Liver (tissue), 9 donors: ENCODE data around the gene C9orf153. TPM values are rescaled to one million over a fixed set of nuclear protein-coding genes. Genes with fewer than 3 reads are reported as not detected.

Experiments used
- DNase-seq: peaks from one replicate; pipeline ENCODE4 v3.0.0-alpha.2; 2017; ENCODE audit warnings: low spot score
- H3K27ac ChIP-seq, 2 donors: one replicate each; pipeline ENCODE4 v1.7.0; 2013; ENCODE audit warnings: inconsistent platforms in 2 of 2, low read length in 2 of 2, control low read depth in 1 of 2, low read depth in 1 of 2, mild to moderate bottlenecking in 1 of 2
- H3K27me3 ChIP-seq, 4 donors: one replicate each; pipeline versions ENCODE4 v1.6.1 to v1.7.0; 2013; ENCODE audit warnings: low read length in 3 of 4, inconsistent platforms in 1 of 4, mild to moderate bottlenecking in 1 of 4, moderate library complexity in 1 of 4; ENCODE audit not compliant: control insufficient read depth in 4 of 4, insufficient read depth in 4 of 4
- H3K36me3 ChIP-seq, 4 donors: one replicate each; pipeline versions ENCODE4 v1.6.1 to v1.7.0; 2013; ENCODE audit warnings: low read length in 3 of 4, mild to moderate bottlenecking in 3 of 4, low read depth in 1 of 4, moderate library complexity in 1 of 4; ENCODE audit not compliant: control insufficient read depth in 4 of 4, insufficient read depth in 3 of 4
- H3K4me1 ChIP-seq, 4 donors: one replicate each; pipeline versions ENCODE4 v1.6.1 to v1.7.0; 2013; ENCODE audit warnings: low read length in 3 of 4, mild to moderate bottlenecking in 3 of 4, moderate library complexity in 1 of 4; ENCODE audit not compliant: control insufficient read depth in 4 of 4, insufficient read depth in 4 of 4
- H3K4me3 ChIP-seq, 3 donors: one replicate each; pipeline versions ENCODE4 v1.6.1 to v1.7.0; 2013; ENCODE audit warnings: low read length in 3 of 3, control low read depth in 1 of 3, low read depth in 1 of 3, mild to moderate bottlenecking in 1 of 3
- H3K9ac ChIP-seq, 2 donors: one replicate each; pipeline ENCODE4 v1.7.0; 2013; ENCODE audit warnings: low read length in 2 of 2, mild to moderate bottlenecking in 2 of 2, moderate library complexity in 2 of 2, control low read depth in 1 of 2, low read depth in 1 of 2
- H3K9me3 ChIP-seq, 4 donors: one replicate each; pipeline versions ENCODE4 v1.6.1 to v1.7.0; 2013; ENCODE audit warnings: low read length in 3 of 4; ENCODE audit not compliant: control insufficient read depth in 4 of 4
- EGR1 ChIP-seq, 2 donors: IDR thresholded peaks; 2 replicates each; pipeline ENCODE4 v1.6.1; 2016 to 2018; ENCODE audit warnings: antibody characterized with exemption in 2 of 2, low read depth in 2 of 2
- FOXA1 ChIP-seq: IDR thresholded peaks from 2 replicates; pipeline ENCODE4 v1.6.1; 2016; ENCODE audit warnings: antibody characterized with exemption
- FOXA2 ChIP-seq: IDR thresholded peaks from 2 replicates; pipeline ENCODE4 v1.6.1; 2016; ENCODE audit warnings: antibody characterized with exemption
- GABPA ChIP-seq, 2 donors: IDR thresholded peaks in 1 of 2; conservative IDR thresholded peaks in 1 of 2; 2 replicates each; pipeline ENCODE4 v1.6.1; 2016; ENCODE audit warnings: antibody characterized with exemption in 2 of 2, mild to moderate bottlenecking in 1 of 2, moderate library complexity in 1 of 2
- HNF4A ChIP-seq, 2 donors: conservative IDR thresholded peaks; 2 replicates each; pipeline ENCODE4 v1.6.1; 2016; ENCODE audit warnings: antibody characterized with exemption in 2 of 2, mild to moderate bottlenecking in 2 of 2
- HNF4G ChIP-seq: IDR thresholded peaks from 2 replicates; pipeline ENCODE4 v1.6.1; 2016; ENCODE audit warnings: antibody characterized with exemption
- JUND ChIP-seq, 2 donors: IDR thresholded peaks; 2 replicates each; pipeline ENCODE4 v1.6.1; 2016; ENCODE audit warnings: antibody characterized with exemption in 2 of 2
- NR2F2 ChIP-seq: IDR thresholded peaks from 2 replicates; pipeline ENCODE4 v1.6.1; 2016; ENCODE audit warnings: antibody characterized with exemption
- RAD21 ChIP-seq, 2 donors: IDR thresholded peaks; 2 replicates each; pipeline ENCODE4 v1.6.1; 2016; ENCODE audit warnings: antibody characterized with exemption in 2 of 2, mild to moderate bottlenecking in 2 of 2
- RXRA ChIP-seq, 2 donors: IDR thresholded peaks; 2 replicates each; pipeline ENCODE4 v1.6.1; 2017 to 2018; ENCODE audit warnings: antibody characterized with exemption in 2 of 2, mild to moderate bottlenecking in 1 of 2
- SP1 ChIP-seq: IDR thresholded peaks from 2 replicates; pipeline ENCODE4 v1.6.1; 2018; ENCODE audit warnings: antibody characterized with exemption, mild to moderate bottlenecking
- TAF1 ChIP-seq: conservative IDR thresholded peaks from 2 replicates; pipeline ENCODE4 v1.6.1; 2016; ENCODE audit warnings: antibody characterized with exemption, mild to moderate bottlenecking
- YY1 ChIP-seq: IDR thresholded peaks from 2 replicates; pipeline ENCODE4 v1.6.1; 2016; ENCODE audit warnings: antibody characterized with exemption, mild to moderate bottlenecking
- WGBS: extraction: QIAGEN DNeasy Blood & Tissue Kit; methylation state at CpG from one replicate; pipeline ENCODE4 v1.1.7; 2013; 5-methylcytosine and 5-hydroxymethylcytosine counted together
- polyA plus RNA-seq, 2 donors: library from polyadenylated mRNA; stranded (reverse) in 1 of 2; unstranded in 1 of 2; fragments of 200-250 nt in 1 of 2; fragments of >200 nt in 1 of 2; fragmentation: Nextera tagmentation in 1 of 2; extraction: Ambion mirVana in 1 of 2; gene quantifications; one replicate each; pipeline versions ENCODE4 v1.2.1 to v1.2.3, GENCODE V29; 2013 to 2015
- total RNA-seq, 2 donors: library from RNA; depleted of rRNA; stranded (reverse); fragments of >200 nt; gene quantifications; one replicate each; pipeline ENCODE4 v1.2.3, GENCODE V29; 2014
- TF ChIP-seq, protein P1 (sequence below): IDR thresholded peaks from 2 replicates; pipeline ENCODE4 v1.6.1; 2016; ENCODE audit warnings: antibody characterized with exemption
- TF ChIP-seq, protein P2 (sequence below): IDR thresholded peaks from 2 replicates; pipeline ENCODE4 v1.6.1; 2016; ENCODE audit warnings: antibody characterized with exemption
- TF ChIP-seq, protein P3 (sequence below): fragments of 150-350 bp; IDR thresholded peaks from 2 replicates; pipeline ENCODE4 v1.5.1; 2017; ENCODE audit warnings: improper control_type of control experiment, low read depth, low read length; ENCODE audit not compliant: missing input control
- TF ChIP-seq, protein P4 (sequence below): IDR thresholded peaks from 2 replicates; pipeline ENCODE4 v1.6.1; 2016; ENCODE audit warnings: antibody characterized with exemption
- TF ChIP-seq, protein P5 (sequence below): IDR thresholded peaks from 2 replicates; pipeline ENCODE4 v1.6.1; 2016; ENCODE audit warnings: antibody characterized with exemption, mild to moderate bottlenecking
- donor health status: healthy.
- donor health status: healthy.
- donor health status: healthy.
- donor health status: healthy.
- donor health status: healthy.

The C9orf153 gene
- total RNA-seq (under 1 TPM; 0.42 to 0.67 TPM), polyA plus RNA-seq (under 1 TPM; 0.07 to 0.26 TPM)

DNA sequence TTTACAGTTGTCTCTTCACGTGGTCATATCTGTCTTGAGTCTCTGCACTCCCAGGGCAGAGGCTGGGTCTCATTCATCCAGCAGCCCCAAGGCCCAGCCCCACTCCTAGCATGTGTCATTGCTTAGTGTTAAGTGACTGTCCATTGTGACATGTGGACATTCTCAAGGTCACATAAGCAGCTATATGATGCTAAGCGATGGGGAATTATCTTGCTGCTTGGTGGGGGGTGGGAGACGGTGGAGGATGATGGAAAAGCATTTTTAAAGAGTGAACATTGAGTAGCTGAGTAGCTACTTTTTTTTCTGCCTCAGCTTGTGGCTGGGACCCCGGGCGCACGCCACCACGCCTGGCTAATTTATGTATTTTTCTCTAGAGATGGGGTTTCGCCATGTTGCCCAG is at the start of gene C9orf153:
TSS of gene C9orf153 (minus strand) at position 101 of the 400 bp plus-strand sequence. CDS start 30,054 bp downstream, outside the sequence.
- Histone ChIP-seq H3K9me3 (no peaks in the 10 kb centered on the region), H3K27ac (no peak within 1 kb of the TSS), H3K4me1 (no peaks in the 10 kb centered on the region), H3K9ac (no peak within 1 kb of the TSS), H3K4me3 (no peak within 1 kb of the TSS), H3K27me3 (no peaks in the 10 kb centered on the region), H3K36me3 (peaks cover 0 to 15% (median 13%) of the 10 kb centered on the region in 4 donors)
- 83% methylated on average over 8 of the region's 8 CpGs for WGBS
- TF ChIP-seq, protein P1, sequence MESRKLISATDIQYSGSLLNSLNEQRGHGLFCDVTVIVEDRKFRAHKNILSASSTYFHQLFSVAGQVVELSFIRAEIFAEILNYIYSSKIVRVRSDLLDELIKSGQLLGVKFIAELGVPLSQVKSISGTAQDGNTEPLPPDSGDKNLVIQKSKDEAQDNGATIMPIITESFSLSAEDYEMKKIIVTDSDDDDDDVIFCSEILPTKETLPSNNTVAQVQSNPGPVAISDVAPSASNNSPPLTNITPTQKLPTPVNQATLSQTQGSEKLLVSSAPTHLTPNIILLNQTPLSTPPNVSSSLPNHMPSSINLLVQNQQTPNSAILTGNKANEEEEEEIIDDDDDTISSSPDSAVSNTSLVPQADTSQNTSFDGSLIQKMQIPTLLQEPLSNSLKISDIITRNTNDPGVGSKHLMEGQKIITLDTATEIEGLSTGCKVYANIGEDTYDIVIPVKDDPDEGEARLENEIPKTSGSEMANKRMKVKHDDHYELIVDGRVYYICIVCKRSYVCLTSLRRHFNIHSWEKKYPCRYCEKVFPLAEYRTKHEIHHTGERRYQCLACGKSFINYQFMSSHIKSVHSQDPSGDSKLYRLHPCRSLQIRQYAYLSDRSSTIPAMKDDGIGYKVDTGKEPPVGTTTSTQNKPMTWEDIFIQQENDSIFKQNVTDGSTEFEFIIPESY, result no peak
- TF ChIP-seq RXRA (IDR thresholded peaks at IDR 0.05) (no peak), JUND (IDR thresholded peaks at IDR 0.05) (no peak), NR2F2 (no peak), RAD21 (IDR thresholded peaks at IDR 0.05) (no peak), EGR1 (IDR thresholded peaks at IDR 0.05; ENCODE audit: low read depth in 2 of 2) (no peak), HNF4A (conservative IDR thresholded peaks at IDR 0.05) (no peak), SP1 (no peak), HNF4G (no peak), GABPA (IDR thresholded peaks at IDR 0.05 in 1 of 2, conservative IDR thresholded peaks at IDR 0.05 in 1 of 2) (no peak), YY1 (no peak), FOXA2 (no peak), TAF1 (no peak), FOXA1 (no peak)
- TF ChIP-seq, protein P2, sequence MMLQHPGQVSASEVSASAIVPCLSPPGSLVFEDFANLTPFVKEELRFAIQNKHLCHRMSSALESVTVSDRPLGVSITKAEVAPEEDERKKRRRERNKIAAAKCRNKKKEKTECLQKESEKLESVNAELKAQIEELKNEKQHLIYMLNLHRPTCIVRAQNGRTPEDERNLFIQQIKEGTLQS, result no peak
- TF ChIP-seq, protein P3, sequence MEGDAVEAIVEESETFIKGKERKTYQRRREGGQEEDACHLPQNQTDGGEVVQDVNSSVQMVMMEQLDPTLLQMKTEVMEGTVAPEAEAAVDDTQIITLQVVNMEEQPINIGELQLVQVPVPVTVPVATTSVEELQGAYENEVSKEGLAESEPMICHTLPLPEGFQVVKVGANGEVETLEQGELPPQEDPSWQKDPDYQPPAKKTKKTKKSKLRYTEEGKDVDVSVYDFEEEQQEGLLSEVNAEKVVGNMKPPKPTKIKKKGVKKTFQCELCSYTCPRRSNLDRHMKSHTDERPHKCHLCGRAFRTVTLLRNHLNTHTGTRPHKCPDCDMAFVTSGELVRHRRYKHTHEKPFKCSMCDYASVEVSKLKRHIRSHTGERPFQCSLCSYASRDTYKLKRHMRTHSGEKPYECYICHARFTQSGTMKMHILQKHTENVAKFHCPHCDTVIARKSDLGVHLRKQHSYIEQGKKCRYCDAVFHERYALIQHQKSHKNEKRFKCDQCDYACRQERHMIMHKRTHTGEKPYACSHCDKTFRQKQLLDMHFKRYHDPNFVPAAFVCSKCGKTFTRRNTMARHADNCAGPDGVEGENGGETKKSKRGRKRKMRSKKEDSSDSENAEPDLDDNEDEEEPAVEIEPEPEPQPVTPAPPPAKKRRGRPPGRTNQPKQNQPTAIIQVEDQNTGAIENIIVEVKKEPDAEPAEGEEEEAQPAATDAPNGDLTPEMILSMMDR, result no peak
- TF ChIP-seq, protein P4, sequence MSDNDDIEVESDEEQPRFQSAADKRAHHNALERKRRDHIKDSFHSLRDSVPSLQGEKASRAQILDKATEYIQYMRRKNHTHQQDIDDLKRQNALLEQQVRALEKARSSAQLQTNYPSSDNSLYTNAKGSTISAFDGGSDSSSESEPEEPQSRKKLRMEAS, result no peak
- TF ChIP-seq, protein P5, sequence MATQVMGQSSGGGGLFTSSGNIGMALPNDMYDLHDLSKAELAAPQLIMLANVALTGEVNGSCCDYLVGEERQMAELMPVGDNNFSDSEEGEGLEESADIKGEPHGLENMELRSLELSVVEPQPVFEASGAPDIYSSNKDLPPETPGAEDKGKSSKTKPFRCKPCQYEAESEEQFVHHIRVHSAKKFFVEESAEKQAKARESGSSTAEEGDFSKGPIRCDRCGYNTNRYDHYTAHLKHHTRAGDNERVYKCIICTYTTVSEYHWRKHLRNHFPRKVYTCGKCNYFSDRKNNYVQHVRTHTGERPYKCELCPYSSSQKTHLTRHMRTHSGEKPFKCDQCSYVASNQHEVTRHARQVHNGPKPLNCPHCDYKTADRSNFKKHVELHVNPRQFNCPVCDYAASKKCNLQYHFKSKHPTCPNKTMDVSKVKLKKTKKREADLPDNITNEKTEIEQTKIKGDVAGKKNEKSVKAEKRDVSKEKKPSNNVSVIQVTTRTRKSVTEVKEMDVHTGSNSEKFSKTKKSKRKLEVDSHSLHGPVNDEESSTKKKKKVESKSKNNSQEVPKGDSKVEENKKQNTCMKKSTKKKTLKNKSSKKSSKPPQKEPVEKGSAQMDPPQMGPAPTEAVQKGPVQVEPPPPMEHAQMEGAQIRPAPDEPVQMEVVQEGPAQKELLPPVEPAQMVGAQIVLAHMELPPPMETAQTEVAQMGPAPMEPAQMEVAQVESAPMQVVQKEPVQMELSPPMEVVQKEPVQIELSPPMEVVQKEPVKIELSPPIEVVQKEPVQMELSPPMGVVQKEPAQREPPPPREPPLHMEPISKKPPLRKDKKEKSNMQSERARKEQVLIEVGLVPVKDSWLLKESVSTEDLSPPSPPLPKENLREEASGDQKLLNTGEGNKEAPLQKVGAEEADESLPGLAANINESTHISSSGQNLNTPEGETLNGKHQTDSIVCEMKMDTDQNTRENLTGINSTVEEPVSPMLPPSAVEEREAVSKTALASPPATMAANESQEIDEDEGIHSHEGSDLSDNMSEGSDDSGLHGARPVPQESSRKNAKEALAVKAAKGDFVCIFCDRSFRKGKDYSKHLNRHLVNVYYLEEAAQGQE, result no peak
- no peak for DNase-seq
